Brain pericyte (primary cell): Measurements from ENCODE around the gene CCDC154.

ENCODE experiments used
- DNase-seq: peaks from one replicate; pipeline ENCODE4 v3.0.0-alpha.2; 2012; ENCODE audit warnings: low read depth, low spot score

The CCDC154 gene

GRCh38 chr16:1393613-1394176, 50.7 kb downstream of the CCDC154 start:
- no peak for DNase-seq

DNA sequence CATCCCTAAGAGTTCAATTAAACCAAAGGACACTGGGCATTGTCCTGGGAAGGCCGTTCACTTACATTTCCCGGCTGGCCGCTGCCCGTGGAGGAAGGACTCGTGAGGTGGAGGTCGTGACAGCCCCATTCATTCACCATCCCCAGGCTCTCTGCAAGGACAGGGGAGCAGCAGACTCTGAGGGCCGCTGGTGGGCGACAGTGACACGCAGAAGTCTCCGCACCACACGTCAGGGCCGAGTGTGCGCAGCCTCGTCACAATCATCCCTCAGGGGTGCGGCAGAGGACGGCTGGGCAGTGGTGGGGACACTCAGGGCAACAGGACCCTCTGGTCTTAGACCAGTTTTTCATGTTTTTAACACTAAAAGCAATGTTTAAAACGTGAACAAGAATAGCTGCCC, 51.5 kb downstream of the CCDC154 start:
- DNase-seq, result no peak

DNA sequence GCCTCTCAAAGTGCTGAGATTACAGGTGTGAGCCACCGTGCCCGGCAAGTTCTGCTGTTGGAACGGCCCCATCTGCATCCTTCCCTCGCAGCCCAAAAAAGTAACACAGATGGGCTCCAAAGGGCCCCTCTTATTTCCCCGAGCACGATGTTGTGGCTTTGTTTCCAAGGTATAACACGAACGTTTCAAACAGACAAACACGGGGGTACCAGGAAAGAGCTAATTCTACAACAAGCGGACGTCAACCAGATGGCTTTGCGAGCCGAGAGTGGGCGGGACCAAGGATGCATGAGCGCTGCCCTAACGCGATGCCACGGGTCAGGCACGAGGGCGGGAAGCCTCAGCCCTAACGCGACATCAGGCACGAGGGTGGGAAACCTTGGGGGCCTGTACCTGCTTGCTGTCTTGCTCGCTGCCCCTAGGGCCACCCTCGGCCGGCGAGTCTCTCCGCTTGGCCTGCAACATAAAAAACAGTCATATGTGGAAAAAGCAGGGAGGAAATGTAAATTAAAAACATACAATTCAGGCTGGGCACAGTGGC, 54.0 kb downstream of the CCDC154 start:
- DNase-seq, result no peak

GRCh38 chr16:1389762-1390161, 54.6 kb downstream of the CCDC154 start:
- DNase-seq, result no peak

DNA sequence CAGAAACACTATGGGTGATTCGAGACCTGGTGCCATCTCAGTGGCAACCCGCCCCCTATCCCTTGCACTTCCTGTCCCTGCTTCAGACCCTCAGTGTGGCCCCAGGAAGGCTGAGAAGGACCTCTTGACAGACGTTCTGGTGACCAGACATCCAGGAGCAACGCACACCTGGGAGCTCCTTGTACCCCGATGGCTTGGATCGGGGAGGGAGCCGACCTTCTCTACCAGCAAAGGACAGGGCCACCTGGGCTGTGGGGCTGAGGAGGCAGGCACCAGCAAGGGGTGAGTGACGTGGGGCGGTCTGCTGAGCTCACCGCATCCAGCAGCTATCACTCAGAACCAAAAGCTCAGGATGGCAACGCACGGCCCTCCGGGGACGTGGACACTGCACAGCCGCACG, 57.0 kb downstream of the CCDC154 start:
- no peak for DNase-seq

DNA sequence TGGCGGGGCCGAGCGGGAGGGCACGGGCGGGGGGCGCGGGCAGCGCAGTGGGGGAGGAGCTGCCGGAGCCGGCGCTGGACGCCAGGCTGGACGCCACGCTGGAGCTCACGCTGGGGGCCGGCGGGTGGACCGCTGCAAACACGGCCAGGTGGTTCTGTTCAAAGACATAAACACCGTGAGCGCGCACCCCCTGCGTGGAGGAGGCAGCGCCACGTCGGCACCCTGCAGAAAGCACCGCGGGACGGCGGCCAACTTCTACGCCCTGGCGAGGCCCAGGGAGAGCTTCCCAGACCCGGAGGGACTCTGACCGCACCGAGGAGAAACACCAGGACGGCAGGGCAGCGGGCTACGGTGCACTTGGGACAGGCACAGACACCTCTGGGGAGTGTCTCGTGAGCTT, 59.1 kb downstream of the CCDC154 start:
- DNase-seq, result no peak
